ENCODE results near the gene HTRA2.

DNA sequence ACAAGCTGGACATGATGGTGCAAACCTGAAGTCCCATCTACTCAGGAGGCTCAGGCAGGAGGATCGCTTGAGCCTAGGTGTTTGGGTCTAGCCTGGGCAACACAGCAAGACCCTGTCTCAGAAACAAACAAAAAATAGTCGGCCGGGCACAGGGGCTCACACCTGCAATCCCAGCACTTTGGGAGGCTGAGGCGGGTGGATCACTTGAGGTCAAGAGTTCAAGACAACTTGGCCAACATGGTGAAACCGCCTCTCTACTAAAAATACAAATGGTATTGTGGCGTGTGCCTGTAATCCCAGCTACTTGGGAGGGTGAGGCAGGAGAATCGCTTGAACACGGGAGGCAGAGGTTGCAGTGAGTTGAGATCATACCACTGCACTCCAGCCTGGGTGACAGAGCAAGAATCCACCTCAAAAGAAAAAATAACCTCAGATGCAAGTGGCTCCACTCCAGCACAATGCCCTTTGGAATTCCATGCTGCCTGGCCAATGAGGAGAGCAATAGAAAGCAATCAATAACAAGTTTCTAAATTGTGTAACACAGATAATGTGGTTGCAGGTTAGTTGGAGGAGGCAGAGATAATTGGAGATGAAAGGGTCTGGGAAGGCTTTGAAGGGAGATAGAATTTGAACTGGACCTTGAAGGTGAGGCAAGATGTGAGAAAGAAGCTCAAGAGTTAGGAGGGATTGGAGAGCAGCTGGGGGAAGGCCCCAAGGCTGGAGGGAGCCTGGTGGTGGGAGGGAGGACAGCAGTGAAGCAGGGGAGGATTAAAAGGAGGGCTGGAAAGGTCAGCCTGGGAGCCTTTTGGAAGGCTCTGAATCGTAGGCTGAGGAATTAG, 40.9 kb upstream of the HTRA2 start:
- TF ChIP-seq, protein P1, sequence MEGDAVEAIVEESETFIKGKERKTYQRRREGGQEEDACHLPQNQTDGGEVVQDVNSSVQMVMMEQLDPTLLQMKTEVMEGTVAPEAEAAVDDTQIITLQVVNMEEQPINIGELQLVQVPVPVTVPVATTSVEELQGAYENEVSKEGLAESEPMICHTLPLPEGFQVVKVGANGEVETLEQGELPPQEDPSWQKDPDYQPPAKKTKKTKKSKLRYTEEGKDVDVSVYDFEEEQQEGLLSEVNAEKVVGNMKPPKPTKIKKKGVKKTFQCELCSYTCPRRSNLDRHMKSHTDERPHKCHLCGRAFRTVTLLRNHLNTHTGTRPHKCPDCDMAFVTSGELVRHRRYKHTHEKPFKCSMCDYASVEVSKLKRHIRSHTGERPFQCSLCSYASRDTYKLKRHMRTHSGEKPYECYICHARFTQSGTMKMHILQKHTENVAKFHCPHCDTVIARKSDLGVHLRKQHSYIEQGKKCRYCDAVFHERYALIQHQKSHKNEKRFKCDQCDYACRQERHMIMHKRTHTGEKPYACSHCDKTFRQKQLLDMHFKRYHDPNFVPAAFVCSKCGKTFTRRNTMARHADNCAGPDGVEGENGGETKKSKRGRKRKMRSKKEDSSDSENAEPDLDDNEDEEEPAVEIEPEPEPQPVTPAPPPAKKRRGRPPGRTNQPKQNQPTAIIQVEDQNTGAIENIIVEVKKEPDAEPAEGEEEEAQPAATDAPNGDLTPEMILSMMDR (IDR thresholded peaks at IDR 0.05; ENCODE audit: borderline replicate concordance, extremely low read depth, low read length, poor library complexity, severe bottlenecking): no peak
- no peak for TF ChIP-seq EZH2 (IDR thresholded peaks at IDR 0.05; ENCODE audit: borderline replicate concordance, low read depth, low read length, severe bottlenecking)

Data from DND-41 (cell line).